Esophagus squamous epithelium (tissue), 5 donors: ENCODE data around the gene CRADD. TPM values are rescaled to one million over a fixed set of nuclear protein-coding genes. Genes with fewer than 3 reads are reported as not detected.

Source experiments
- DNase-seq: peaks from one replicate; lab custom pipeline; 2025; lab: John Stamatoyannopoulos, UW
- H3K27ac ChIP-seq, 4 donors: fragments of 200-600 bp; sonication (generic); one replicate each; pipeline ENCODE4 v1.5.1; 2016 to 2019; ENCODE audit warnings: mild to moderate bottlenecking in 1 of 4
- H3K27me3 ChIP-seq, 4 donors: fragments of 200-600 bp; sonication (generic); 1 replicate in 3 of 4; 2 replicates in 1 of 4; pipeline versions ENCODE4 v1.5.1 to v1.6.0; 2017 to 2021; ENCODE audit warnings: antibody characterized with exemption in 1 of 4
- H3K36me3 ChIP-seq, 3 donors: fragments of 200-600 bp; sonication (generic); one replicate each; pipeline ENCODE4 v1.5.1; 2016 to 2019
- H3K4me1 ChIP-seq, 3 donors: fragments of 200-600 bp; sonication (generic); one replicate each; pipeline ENCODE4 v1.5.1; 2017 to 2019
- H3K4me3 ChIP-seq, 4 donors: fragments of 200-600 bp; sonication (generic); 1 replicate in 3 of 4; 2 replicates in 1 of 4; pipeline ENCODE4 v1.5.1; 2016 to 2019; ENCODE audit warnings: mild to moderate bottlenecking in 2 of 4, moderate library complexity in 1 of 4
- H3K9me3 ChIP-seq, 3 donors: fragments of 200-600 bp; sonication (generic); one replicate each; pipeline ENCODE4 v1.5.1; 2016 to 2019
- CTCF ChIP-seq, 6 experiments: fragments of 450-650 bp in 4 of 6; fragments of 200-600 bp in 2 of 6; sonication (generic) in 2 of 6; IDR thresholded peaks; one replicate each; pipeline ENCODE4 v1.5.1; 2016 to 2019; ENCODE audit warnings: antibody characterized with exemption in 6 of 6, mild to moderate bottlenecking in 4 of 6, moderate library complexity in 4 of 6
- POLR2A ChIP-seq, 4 donors: fragments of 450-650 bp; IDR thresholded peaks; one replicate each; pipeline ENCODE4 v1.6.1; 2017; ENCODE audit warnings: antibody characterized with exemption in 4 of 4, mild to moderate bottlenecking in 4 of 4, moderate library complexity in 3 of 4
- WGBS, 2 donors: methylation state at CpG; one replicate each; pipeline ENCODE4 v1.1.5; 2018; 5-methylcytosine and 5-hydroxymethylcytosine counted together
- intact Hi-C: fragments of 100-400 bp; cut with DNase I; formaldehyde crosslinking; loops from one replicate; pipeline ENCODE4 v1.15.0; 2022
- total RNA-seq, 4 donors: library from RNA; depleted of rRNA; stranded (reverse); fragments of >200 nt; gene quantifications; one replicate each; pipeline ENCODE4 v1.1.0, GENCODE V29; 2016
- donor health status: DM: yes; HTN: yes; CAD: no.

Gene CRADD
- total RNA-seq, 4 donors from 2014 or later, result 20.2 to 22.9 (median 21.7) TPM

GRCh38 chr12:93825501-93825888 lies 148.3 kb downstream of the CRADD start:
- DNase-seq, result no peak
- no peaks in the 10 kb centered on the region for H3K27me3 ChIP-seq
- H3K27ac ChIP-seq, result peak overlapping the region in 3 of 4 donors; percentile 31 to 49 (median 46)

GRCh38 chr12:93825931-93826555 lies 148.9 kb downstream of the CRADD start:
- H3K36me3 ChIP-seq, result no peaks in the 10 kb centered on the region
- WGBS, 2 donors, result 21 to 22% methylated on average over 6 of the region's 6 CpGs

More at GRCh38 chr12:93825501-93825888, 148.3 kb downstream of the CRADD start:
- WGBS, 2 donors, result 70 to 78% methylated on average over 3 of the region's 3 CpGs
- Histone ChIP-seq H3K36me3 (no peaks in the 10 kb centered on the region), H3K9me3 (no peaks in the 10 kb centered on the region), H3K4me3 (no peak overlapping the region), H3K4me1 (peaks cover 0 to 51% (median 11%) of the 10 kb centered on the region in 3 donors)
- TF ChIP-seq CTCF (IDR thresholded peaks at IDR 0.05), result no peak
- no peak for TF ChIP-seq POLR2A (IDR thresholded peaks at IDR 0.05)
- intact Hi-C loops, result no loop called here

GRCh38 chr12:93827179-93827578 lies 150.0 kb downstream of the CRADD start:
- 69 to 72% methylated on average over 6 of the region's 6 CpGs for WGBS, 2 donors
- H3K27ac ChIP-seq, result peak overlapping the region in 1 of 4 donors; percentile 49
- no peaks in the 10 kb centered on the region for H3K9me3 ChIP-seq
- no peaks in the 10 kb centered on the region for H3K27me3 ChIP-seq
- DNase-seq, result no peak
- intact Hi-C loops, result no loop called here
- no peaks in the 10 kb centered on the region for H3K36me3 ChIP-seq
- peaks cover 0 to 44% (median 11%) of the 10 kb centered on the region in 3 donors for H3K4me1 ChIP-seq
- H3K4me3 ChIP-seq, result no peak overlapping the region
- TF ChIP-seq CTCF (IDR thresholded peaks at IDR 0.05) (no peak), POLR2A (IDR thresholded peaks at IDR 0.05) (no peak)

More at GRCh38 chr12:93825931-93826555, 148.9 kb downstream of the CRADD start:
- Histone ChIP-seq H3K4me1 (peaks cover 0 to 51% (median 11%) of the 10 kb centered on the region in 3 donors), H3K27ac (peak overlapping the region in 3 of 4 donors; percentile 46 to 49 (median 46)), H3K4me3 (no peak overlapping the region), H3K9me3 (no peaks in the 10 kb centered on the region), H3K27me3 (no peaks in the 10 kb centered on the region)
- no peak for DNase-seq
- TF ChIP-seq CTCF (IDR thresholded peaks at IDR 0.05), result no peak
- intact Hi-C loops, result no loop called here

GRCh38 chr12:93827669-93828068 lies 150.5 kb downstream of the CRADD start:
- no peaks in the 10 kb centered on the region for H3K9me3 ChIP-seq
- H3K27me3 ChIP-seq, result no peaks in the 10 kb centered on the region
- 86 to 90% methylated on average over 2 of the region's 2 CpGs for WGBS, 2 donors
- TF ChIP-seq POLR2A (IDR thresholded peaks at IDR 0.05) (no peak), CTCF (IDR thresholded peaks at IDR 0.05) (no peak)
- peaks cover 0 to 44% (median 11%) of the 10 kb centered on the region in 3 donors for H3K4me1 ChIP-seq
- H3K27ac ChIP-seq, result no peak overlapping the region
- no peaks in the 10 kb centered on the region for H3K36me3 ChIP-seq
- no peak overlapping the region for H3K4me3 ChIP-seq
- no peak for DNase-seq
- intact Hi-C loops, result no loop called here

- intact Hi-C loops, result no loop called here
- no peaks in the 10 kb centered on the region for H3K9me3 ChIP-seq
- DNase-seq, result no peak
- H3K27ac ChIP-seq, result no peak overlapping the region
- H3K36me3 ChIP-seq, result no peaks in the 10 kb centered on the region
- peaks cover 0 to 30% (median 8%) of the 10 kb centered on the region in 3 donors for H3K4me1 ChIP-seq
- WGBS, 2 donors, result 76% methylated on average over 2 of the region's 2 CpGs
- no peak overlapping the region for H3K4me3 ChIP-seq
- H3K27me3 ChIP-seq, result no peaks in the 10 kb centered on the region
- TF ChIP-seq CTCF (IDR thresholded peaks at IDR 0.05) (no peak), POLR2A (IDR thresholded peaks at IDR 0.05) (no peak)
These were observed 151.8 kb downstream of the CRADD start for GRCh38 chr12:93829016-93829415.
